GM19328 (cell line): ENCODE results near the gene CAMK2A.
"Not testable (repeated sequence)": the region's sequence is repeated elsewhere in the genome, so short reads cannot be mapped to it uniquely, and the experiment has no call there.

Experiments
- ATAC-seq: cut with Tn5 transposase; IDR thresholded peaks from one replicate; pipeline ENCODE4 v1.9.1; 2021; ENCODE audit warnings: mild to moderate bottlenecking, moderate library complexity; ENCODE audit not compliant: unreplicated experiment

CAMK2A gene

DNA sequence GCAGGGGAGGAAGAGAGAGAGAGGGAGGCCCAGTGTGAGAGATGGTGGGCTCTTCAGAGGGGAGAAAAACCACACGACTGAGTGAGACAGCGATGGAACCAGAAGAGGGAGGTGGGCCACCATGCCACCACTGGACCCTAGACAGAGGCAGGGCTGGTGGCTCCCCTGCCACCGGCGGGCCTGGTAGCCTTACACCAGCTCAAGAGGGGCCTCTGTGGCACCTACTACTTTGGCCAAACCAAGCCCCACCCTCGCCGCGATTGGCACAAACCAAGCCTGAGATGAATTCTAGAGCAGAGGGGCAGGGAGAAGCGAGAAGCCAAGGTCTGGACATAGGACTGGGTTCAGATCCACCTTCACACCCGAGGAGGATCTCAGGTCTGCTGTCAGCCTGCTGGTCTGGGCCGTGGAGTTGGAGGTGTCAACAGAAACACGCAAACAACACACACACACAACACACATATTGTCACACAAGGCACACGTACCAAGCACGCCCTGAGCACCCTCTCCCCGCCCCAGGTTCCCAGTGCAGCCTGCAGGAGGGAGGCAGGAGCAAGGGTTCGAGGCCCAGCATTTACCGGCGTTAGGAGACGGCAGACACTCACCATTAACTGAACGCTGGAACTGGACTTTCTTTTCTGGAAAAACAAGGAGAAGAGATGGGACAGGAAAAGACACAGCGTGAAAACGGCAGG, 50.3 kb downstream of the CAMK2A start:
- no peak for ATAC-seq

- no peak for ATAC-seq
Measured at GRCh38 chr5:150238646-150239045, 50.9 kb downstream of the CAMK2A start.

- no peak for ATAC-seq
Measured at GRCh38 chr5:150236981-150237754, 52.4 kb downstream of the CAMK2A start.

- no peak for ATAC-seq
Measured at GRCh38 chr5:150236313-150236712, 53.3 kb downstream of the CAMK2A start.

GRCh38 chr5:150235500-150235854, 54.1 kb downstream of the CAMK2A start:
- ATAC-seq, result no peak

- ATAC-seq, result no peak
Measured at GRCh38 chr5:150234576-150235499, 54.7 kb downstream of the CAMK2A start.

DNA sequence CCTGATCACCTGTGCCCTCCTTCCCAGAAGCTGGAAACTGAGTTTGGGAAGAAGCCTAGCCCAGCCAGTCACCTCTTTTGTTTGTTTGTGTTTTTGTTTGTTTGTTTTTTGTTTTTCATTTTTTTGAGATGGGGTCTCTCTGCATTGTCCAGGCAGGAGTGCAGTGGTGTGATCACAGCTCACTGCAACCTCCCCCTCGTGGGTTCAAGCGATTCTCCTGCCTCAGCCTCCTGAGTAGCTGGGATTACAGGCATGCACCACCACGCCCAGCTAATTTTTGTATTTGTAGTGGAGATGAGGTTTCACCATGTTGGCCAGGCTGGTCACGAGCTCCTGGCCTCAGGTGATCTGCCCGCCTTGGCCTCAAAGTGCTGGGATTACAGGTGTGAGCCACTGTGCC, 55.9 kb downstream of the CAMK2A start:
- ATAC-seq, result not testable (repeated sequence)

DNA sequence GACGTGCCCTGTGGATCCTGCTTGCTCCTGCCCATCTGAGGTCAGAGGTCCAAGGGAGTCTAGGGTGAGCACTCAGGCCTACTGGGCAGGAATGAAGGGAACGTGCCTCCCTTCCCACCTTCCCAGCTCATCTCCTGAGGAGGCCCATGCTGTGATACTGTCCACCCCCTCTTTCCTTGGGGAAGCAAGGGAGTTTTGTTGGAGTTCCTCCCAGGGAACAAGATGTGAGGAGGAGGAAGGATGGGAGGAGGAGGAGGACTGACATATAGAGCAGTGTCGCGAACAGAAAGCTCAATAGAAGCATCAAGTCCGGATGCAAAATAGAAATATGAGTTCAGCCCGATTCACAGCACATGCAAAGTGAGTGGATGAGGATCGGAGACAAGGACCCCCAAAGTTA, 58.7 kb downstream of the CAMK2A start:
- no peak for ATAC-seq

DNA sequence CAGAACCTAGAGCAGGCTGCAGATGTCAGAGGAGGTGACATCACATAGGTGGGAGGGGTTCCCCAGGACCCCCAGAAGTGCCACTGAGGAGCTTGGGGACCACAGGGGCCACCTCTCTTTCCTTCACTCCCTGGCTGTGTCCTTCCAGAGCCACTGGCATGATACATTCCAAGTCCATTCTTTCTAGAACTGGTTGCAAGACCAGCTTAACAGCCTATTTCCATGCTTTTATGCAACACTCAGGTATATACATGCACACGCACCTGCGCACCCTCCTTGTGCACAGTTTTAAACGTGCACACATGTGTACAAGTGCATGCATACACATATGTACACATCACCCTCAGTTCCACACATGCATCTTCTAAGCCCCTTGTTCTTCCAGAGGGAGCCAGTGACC, 60.0 kb downstream of the CAMK2A start:
- ATAC-seq, result no peak

- ATAC-seq, result no peak
Measured at GRCh38 chr5:150227606-150228273, 61.8 kb downstream of the CAMK2A start.

DNA sequence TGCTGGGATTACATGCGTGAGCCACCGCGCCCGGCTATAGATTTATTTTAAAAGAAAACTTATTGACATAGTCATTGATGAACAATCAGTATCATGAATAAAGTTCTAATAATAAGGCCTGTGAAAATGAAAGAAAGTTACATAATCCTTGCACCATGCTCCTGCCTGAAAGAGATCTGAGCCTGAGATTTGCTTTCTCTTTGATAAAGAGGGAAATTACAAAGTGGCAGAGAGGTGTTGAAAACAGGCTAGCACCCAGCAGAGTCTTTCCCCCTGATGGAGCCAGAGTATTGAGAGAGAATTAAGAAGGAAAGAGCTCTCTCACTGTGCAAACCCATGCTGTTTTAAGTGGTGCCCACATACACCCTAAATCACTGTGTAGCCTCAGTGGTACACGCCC, 62.5 kb downstream of the CAMK2A start:
- no peak for ATAC-seq

- ATAC-seq, result no peak
Measured at GRCh38 chr5:150224483-150225027, 65.0 kb downstream of the CAMK2A start.

DNA sequence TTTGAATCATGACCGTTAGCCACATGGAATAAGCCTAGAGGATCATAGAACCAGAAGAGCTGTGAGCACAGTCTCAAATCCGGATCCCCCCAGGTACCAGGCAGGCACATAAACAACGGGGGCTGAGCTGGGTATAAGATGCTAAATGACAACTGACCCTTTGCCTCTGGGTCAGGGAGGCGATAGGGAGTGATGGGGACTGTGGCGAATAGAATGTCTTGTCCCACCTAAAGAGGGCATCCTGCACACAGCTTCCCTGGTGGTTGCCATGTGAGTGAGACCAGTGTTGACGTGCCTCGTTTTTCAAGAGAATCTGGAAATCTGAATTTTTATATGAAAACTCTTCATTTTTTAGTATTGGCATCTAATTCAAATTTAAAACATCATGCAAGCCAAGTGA, 66.1 kb downstream of the CAMK2A start:
- ATAC-seq, result no peak

DNA sequence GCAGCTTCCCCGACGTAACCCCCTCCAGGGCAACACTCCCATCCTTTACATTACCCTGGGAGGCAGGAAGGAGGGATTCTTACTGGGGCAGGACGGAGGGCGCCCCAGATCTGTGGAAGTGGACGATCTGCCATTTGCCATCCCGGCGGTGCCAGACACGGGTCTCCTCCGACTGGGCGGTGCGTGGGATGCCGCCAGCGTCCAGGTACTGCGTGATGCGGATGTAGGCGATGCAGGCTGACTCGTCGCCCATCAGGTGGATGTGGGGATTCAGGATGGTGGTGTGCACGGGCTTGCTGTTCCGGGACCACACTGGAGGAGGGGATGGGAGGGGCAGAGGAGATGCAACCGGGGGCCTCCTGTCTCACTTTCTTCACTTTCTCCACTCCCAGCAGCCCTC, 66.7 kb downstream of the CAMK2A start:
- ATAC-seq, result no peak

- no peak for ATAC-seq
Measured at GRCh38 chr5:150221471-150221870, 68.1 kb downstream of the CAMK2A start.

GRCh38 chr5:150219861-150220260, 69.7 kb downstream of the CAMK2A start:
- ATAC-seq, result no peak

GRCh38 chr5:150219142-150219541, 70.4 kb downstream of the CAMK2A start:
- ATAC-seq, result no peak

GRCh38 chr5:150218693-150219035, 70.9 kb downstream of the CAMK2A start:
- no peak for ATAC-seq

- no peak for ATAC-seq
Measured at GRCh38 chr5:150217873-150218692, 71.5 kb downstream of the CAMK2A start.

DNA sequence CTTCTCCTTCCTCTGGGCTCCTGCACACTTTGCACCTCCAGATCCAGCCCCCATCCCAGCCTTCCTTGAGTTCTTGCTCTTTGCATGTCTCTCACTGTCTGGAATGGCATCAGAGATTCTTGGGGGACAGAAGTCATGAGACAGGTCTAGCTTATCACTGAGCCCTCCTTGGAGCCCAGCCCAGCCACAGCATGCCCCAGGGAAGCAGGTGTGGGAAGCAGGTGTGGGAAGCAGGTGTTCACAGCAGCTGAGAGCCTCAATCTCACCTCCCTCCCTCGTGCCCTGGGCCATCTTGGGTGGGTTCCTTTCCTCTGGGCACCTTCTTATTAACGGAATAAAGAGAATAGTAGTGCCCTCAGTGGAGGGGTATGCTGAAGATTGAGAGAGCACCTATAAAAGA, 72.5 kb downstream of the CAMK2A start:
- no peak for ATAC-seq
